NCI-H2227 (cell line): ENCODE measurements around the gene NTN4.
"Not testable (repeated sequence)": the region's sequence is repeated elsewhere in the genome, so short reads cannot be mapped to it uniquely, and the experiment has no call there.

Experiments
- DNase-seq: peaks from one replicate; lab custom pipeline; 2025; ENCODE audit not compliant: unreplicated experiment; lab: John Stamatoyannopoulos, UW

NTN4 gene

GRCh38 chr12:95629392-95629791 lies 161.2 kb downstream of the NTN4 start:
- no peak for DNase-seq

GRCh38 chr12:95626854-95627253 lies 163.7 kb downstream of the NTN4 start:
- no peak for DNase-seq

- no peak for DNase-seq
Observed at GRCh38 chr12:95625012-95625411, 165.6 kb downstream of the NTN4 start.

GRCh38 chr12:95624589-95624988 lies 166.0 kb downstream of the NTN4 start:
- no peak for DNase-seq

- peak; percentile 50 for DNase-seq
Observed at GRCh38 chr12:95623554-95624170, 166.9 kb downstream of the NTN4 start.

- DNase-seq = no peak
Observed at GRCh38 chr12:95622879-95623278, 167.7 kb downstream of the NTN4 start.

GRCh38 chr12:95621725-95622124 lies 168.8 kb downstream of the NTN4 start:
- DNase-seq = no peak

GRCh38 chr12:95620171-95620570 lies 170.4 kb downstream of the NTN4 start:
- DNase-seq = no peak

- not testable (repeated sequence) for DNase-seq
Observed at GRCh38 chr12:95616470-95616869, 174.1 kb downstream of the NTN4 start.

GRCh38 chr12:95615749-95616148 lies 174.8 kb downstream of the NTN4 start:
- peak; percentile 32 for DNase-seq

GRCh38 chr12:95614390-95614982 lies 176.1 kb downstream of the NTN4 start:
- no peak for DNase-seq

GRCh38 chr12:95613021-95613420 lies 177.5 kb downstream of the NTN4 start:
- no peak for DNase-seq

- no peak for DNase-seq
Observed at GRCh38 chr12:95611676-95612309, 178.8 kb downstream of the NTN4 start.

GRCh38 chr12:95608252-95609033 lies 182.1 kb downstream of the NTN4 start:
- peak; percentile 29 for DNase-seq
